K562 (cell line): ENCODE results near the gene MED22. TPM values are rescaled to one million over a fixed set of nuclear protein-coding genes. Genes with fewer than 3 reads are reported as not detected.

ENCODE experiments used
- ARID1B ChIP-seq: fragments of 450-650 bp; IDR thresholded peaks from 2 replicates; pipeline ENCODE4 v1.6.1; 2016; ENCODE audit warnings: antibody characterized with exemption, mild to moderate bottlenecking, inconsistent platforms
- BMI1 ChIP-seq: fragments of 150-350 bp; IDR thresholded peaks from 2 replicates; pipeline ENCODE4 v1.6.1; 2014; ENCODE audit warnings: low read length
- EZH2 ChIP-seq: IDR thresholded peaks from 2 replicates; pipeline ENCODE4 v1.6.1; 2012; ENCODE audit warnings: low read depth, mild to moderate bottlenecking, inconsistent platforms, low read length, borderline replicate concordance
- FOXJ2 ChIP-seq: fragments of 200-800 bp; sonication (Bioruptor generic); IDR thresholded peaks from 2 replicates; pipeline ENCODE4 v1.6.1; 2016; ENCODE audit warnings: missing genetic modification characterization, missing compliant biosample characterization
- GATA2 ChIP-seq: sonication (generic); formaldehyde crosslinking; IDR thresholded peaks from 2 replicates; pipeline ENCODE4 v1.4.0; 2020; ENCODE audit warnings: mild to moderate bottlenecking, missing genetic modification reagents
- HIVEP1 ChIP-seq: fragments of 250-450 bp; sonication (Bioruptor Pico); IDR thresholded peaks from 2 replicates; pipeline ENCODE4 v1.4.0; 2020; ENCODE audit warnings: mild to moderate bottlenecking
- PHTF2 ChIP-seq: fragments of 250-450 bp; sonication (Bioruptor Pico); IDR thresholded peaks from 2 replicates; pipeline ENCODE4 v1.5.0; 2021; ENCODE audit warnings: mild to moderate bottlenecking
- POLR2B ChIP-seq: fragments of 450-650 bp; IDR thresholded peaks from 2 replicates; pipeline ENCODE4 v1.6.1; 2018; ENCODE audit warnings: low read depth; ENCODE audit not compliant: partially characterized antibody
- SMARCE1 ChIP-seq: fragments of 450-650 bp; IDR thresholded peaks from 2 replicates; pipeline ENCODE4 v1.7.1; 2016; ENCODE audit warnings: mild to moderate bottlenecking
- TEAD2 ChIP-seq: fragments of 450-650 bp; IDR thresholded peaks from 2 replicates; pipeline ENCODE4 v1.6.1; 2016; ENCODE audit warnings: missing genetic modification characterization, control low read depth, missing compliant biosample characterization
- ZNF311 ChIP-seq: fragments of 250-450 bp; sonication (Bioruptor Pico); IDR thresholded peaks from 2 replicates; pipeline ENCODE4 v1.4.0; 2020; ENCODE audit warnings: mild to moderate bottlenecking, moderate library complexity
- ZNF57 ChIP-seq: fragments of 450-650 bp; formaldehyde crosslinking; IDR thresholded peaks from 2 replicates; pipeline ENCODE4 v1.4.0; 2020; ENCODE audit warnings: mild to moderate bottlenecking, moderate library complexity
- ZNF696 ChIP-seq: fragments of 250-450 bp; sonication (Bioruptor Pico); conservative IDR thresholded peaks from 2 replicates; pipeline ENCODE4 v1.4.0; 2020; ENCODE audit warnings: mild to moderate bottlenecking, moderate library complexity
- ZZZ3 ChIP-seq: fragments of 450-650 bp; IDR thresholded peaks from 2 replicates; pipeline ENCODE4 v1.6.1; 2016; ENCODE audit warnings: antibody characterized with exemption, mild to moderate bottlenecking, moderate library complexity
- polyA plus RNA-seq, 8 experiments: library from polyadenylated mRNA; depleted of rRNA in 4 of 8; stranded (reverse) in 5 of 8; unstranded in 3 of 8; fragments of >200 nt; fragmentation: Nextera tagmentation in 2 of 8; fragmentation: Illumina TruSeq in 1 of 8; extraction: Ambion mirVana in 2 of 8; extraction: Trizol in 1 of 8; gene quantifications; 2 replicates each; pipeline versions ENCODE4 v1.2.1 to v1.2.3, GENCODE V29; 2011 to 2014; ENCODE audit warnings: inconsistent platforms in 1 of 8, missing spikeins in 1 of 8
- total RNA-seq, 7 experiments: library from RNA; depleted of rRNA in 6 of 7; stranded (reverse); fragments of >200 nt in 6 of 7; fragmentation: Illumina TruSeq in 2 of 7; extraction: Trizol in 2 of 7; gene quantifications; 2 replicates each; pipeline versions ENCODE4 v1.2.1 to v1.2.3, GENCODE V29; 2011 to 2021; ENCODE audit warnings: low replicate concordance in 1 of 7
- TF ChIP-seq, protein P1 (sequence below): sonication (generic); formaldehyde crosslinking; IDR thresholded peaks from 2 replicates; pipeline ENCODE4 v1.8.1; 2023; ENCODE audit warnings: mild to moderate bottlenecking, missing genetic modification reagents
- TF ChIP-seq, protein P2 (sequence below), 3 experiments: fragments of 200-800 bp in 1 of 3; sonication (Bioruptor generic) in 1 of 3; sonication (generic) in 1 of 3; formaldehyde crosslinking in 1 of 3; IDR thresholded peaks; 2 replicates each; pipeline versions ENCODE4 v1.6.1 to v1.8.0; 2016 to 2022; ENCODE audit warnings: mild to moderate bottlenecking in 2 of 3, missing compliant biosample characterization in 2 of 3, missing genetic modification characterization in 2 of 3, missing genetic modification reagents in 1 of 3
- TF ChIP-seq, protein P3 (sequence below): fragments of 450-650 bp; conservative IDR thresholded peaks from 2 replicates; pipeline ENCODE4 v1.6.1; 2016; ENCODE audit warnings: missing genetic modification characterization, low read depth, mild to moderate bottlenecking, missing compliant biosample characterization, moderate library complexity
- TF ChIP-seq, protein P4 (sequence below): fragments of 450-650 bp; IDR thresholded peaks from 2 replicates; pipeline ENCODE4 v1.6.1; 2018; ENCODE audit warnings: mild to moderate bottlenecking, low read depth; ENCODE audit not compliant: partially characterized antibody
- TF ChIP-seq, protein P5 (sequence below): fragments of 450-650 bp; IDR thresholded peaks from 2 replicates; pipeline ENCODE4 v1.6.1; 2017; ENCODE audit warnings: mild to moderate bottlenecking, moderate library complexity

MED22 gene
- total and polyA plus RNA-seq, 9 of the 15 experiments (the other 6 are each of a cell fraction or from before 2014, with no cell fraction given): 0.73 to 35.6 (median 22.3) TPM

DNA sequence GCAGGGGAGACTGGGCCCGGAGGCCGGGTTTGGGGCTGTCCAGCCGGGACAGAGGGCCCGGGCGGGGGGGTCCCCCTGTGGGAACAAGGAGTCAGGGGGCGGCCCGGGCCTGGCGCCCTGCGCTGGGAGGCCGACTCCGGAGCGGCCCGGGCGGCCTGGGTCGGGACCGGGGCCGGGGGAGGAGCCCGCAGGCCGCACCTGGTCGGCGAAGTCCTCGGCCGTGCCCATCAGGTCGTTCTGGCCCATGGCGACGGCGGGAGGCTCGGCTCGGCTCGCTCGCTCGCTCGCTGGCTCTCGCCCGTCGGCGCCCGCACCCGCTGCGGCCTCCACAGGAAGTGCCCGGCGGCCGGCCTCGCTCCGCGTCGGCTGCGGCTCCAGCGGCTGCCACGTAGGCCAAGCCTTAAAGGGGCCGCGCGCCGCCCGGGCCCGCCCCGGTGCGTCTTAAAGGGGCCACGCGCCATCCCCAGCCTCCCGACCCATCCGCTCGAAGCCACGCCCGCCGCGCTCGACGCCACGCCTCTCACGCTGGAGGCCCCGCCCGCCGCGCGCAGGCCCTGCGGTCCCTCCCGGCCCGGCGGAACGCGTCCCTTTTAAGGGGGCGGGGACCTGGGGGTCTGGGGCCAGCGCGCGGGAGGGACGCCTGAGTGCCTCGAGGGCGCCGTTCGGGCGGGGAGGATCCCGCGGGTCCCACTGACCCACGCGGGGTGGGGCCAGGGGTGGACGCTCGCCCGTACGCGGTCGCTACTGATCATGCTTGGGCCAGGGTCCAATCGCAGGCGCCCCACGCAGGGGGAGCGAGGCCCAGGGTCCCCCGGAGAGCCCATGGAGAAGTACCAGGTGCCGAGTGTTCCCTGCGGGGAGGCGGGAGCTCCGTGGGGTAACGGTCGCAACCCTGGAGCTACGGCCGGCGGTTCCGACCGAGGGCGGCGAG, 28.1 kb upstream of the MED22 start, which contains the start of the genes STKLD1 and SURF4 (continued):
- TF ChIP-seq, protein P1, sequence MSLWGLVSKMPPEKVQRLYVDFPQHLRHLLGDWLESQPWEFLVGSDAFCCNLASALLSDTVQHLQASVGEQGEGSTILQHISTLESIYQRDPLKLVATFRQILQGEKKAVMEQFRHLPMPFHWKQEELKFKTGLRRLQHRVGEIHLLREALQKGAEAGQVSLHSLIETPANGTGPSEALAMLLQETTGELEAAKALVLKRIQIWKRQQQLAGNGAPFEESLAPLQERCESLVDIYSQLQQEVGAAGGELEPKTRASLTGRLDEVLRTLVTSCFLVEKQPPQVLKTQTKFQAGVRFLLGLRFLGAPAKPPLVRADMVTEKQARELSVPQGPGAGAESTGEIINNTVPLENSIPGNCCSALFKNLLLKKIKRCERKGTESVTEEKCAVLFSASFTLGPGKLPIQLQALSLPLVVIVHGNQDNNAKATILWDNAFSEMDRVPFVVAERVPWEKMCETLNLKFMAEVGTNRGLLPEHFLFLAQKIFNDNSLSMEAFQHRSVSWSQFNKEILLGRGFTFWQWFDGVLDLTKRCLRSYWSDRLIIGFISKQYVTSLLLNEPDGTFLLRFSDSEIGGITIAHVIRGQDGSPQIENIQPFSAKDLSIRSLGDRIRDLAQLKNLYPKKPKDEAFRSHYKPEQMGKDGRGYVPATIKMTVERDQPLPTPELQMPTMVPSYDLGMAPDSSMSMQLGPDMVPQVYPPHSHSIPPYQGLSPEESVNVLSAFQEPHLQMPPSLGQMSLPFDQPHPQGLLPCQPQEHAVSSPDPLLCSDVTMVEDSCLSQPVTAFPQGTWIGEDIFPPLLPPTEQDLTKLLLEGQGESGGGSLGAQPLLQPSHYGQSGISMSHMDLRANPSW: peak; percentile 70; the same call in 1 of the 2 replicates
- TF ChIP-seq ZNF57 (no peak), GATA2 (CRISPR knock-in tag) (no peak), SMARCE1 (no peak), ZNF696 (CRISPR knock-in tag) (no peak), HIVEP1 (CRISPR knock-in tag) (no peak), TEAD2 (no peak), POLR2B (peak; percentile 23), ARID1B (no peak), ZZZ3 (no peak), PHTF2 (CRISPR knock-in tag) (no peak), BMI1 (no peak), ZNF311 (CRISPR knock-in tag) (no peak), EZH2 (no peak), FOXJ2 (tag) (no peak)
- TF ChIP-seq, protein P2, sequence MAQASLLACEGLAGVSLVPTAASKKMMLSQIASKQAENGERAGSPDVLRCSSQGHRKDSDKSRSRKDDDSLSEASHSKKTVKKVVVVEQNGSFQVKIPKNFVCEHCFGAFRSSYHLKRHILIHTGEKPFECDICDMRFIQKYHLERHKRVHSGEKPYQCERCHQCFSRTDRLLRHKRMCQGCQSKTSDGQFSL (CRISPR knock-in tag; IDR thresholded peaks at IDR 0.05): peak; percentile 68
- TF ChIP-seq, protein P2 (tag; IDR thresholded peaks at IDR 0.05): no peak
- TF ChIP-seq, protein P3, sequence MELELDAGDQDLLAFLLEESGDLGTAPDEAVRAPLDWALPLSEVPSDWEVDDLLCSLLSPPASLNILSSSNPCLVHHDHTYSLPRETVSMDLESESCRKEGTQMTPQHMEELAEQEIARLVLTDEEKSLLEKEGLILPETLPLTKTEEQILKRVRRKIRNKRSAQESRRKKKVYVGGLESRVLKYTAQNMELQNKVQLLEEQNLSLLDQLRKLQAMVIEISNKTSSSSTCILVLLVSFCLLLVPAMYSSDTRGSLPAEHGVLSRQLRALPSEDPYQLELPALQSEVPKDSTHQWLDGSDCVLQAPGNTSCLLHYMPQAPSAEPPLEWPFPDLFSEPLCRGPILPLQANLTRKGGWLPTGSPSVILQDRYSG: no peak
- TF ChIP-seq, protein P4, sequence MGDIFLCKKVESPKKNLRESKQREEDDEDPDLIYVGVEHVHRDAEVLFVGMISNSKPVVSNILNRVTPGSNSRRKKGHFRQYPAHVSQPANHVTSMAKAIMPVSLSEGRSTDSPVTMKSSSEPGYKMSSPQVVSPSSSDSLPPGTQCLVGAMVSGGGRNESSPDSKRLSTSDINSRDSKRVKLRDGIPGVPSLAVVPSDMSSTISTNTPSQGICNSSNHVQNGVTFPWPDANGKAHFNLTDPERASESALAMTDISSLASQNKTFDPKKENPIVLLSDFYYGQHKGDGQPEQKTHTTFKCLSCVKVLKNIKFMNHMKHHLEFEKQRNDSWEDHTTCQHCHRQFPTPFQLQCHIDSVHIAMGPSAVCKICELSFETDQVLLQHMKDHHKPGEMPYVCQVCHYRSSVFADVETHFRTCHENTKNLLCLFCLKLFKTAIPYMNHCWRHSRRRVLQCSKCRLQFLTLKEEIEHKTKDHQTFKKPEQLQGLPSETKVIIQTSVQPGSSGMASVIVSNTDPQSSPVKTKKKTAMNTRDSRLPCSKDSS: no peak
- TF ChIP-seq, protein P5, sequence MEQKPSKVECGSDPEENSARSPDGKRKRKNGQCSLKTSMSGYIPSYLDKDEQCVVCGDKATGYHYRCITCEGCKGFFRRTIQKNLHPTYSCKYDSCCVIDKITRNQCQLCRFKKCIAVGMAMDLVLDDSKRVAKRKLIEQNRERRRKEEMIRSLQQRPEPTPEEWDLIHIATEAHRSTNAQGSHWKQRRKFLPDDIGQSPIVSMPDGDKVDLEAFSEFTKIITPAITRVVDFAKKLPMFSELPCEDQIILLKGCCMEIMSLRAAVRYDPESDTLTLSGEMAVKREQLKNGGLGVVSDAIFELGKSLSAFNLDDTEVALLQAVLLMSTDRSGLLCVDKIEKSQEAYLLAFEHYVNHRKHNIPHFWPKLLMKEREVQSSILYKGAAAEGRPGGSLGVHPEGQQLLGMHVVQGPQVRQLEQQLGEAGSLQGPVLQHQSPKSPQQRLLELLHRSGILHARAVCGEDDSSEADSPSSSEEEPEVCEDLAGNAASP: no peak
